Measurements from ENCODE around the gene NPIPB13. TPM values are rescaled to one million over a fixed set of nuclear protein-coding genes. Genes with fewer than 3 reads are reported as not detected.
"Not testable (repeated sequence)": the region's sequence is repeated elsewhere in the genome, so short reads cannot be mapped to it uniquely, and the experiment has no call there.

The NPIPB13 gene
- polyA plus RNA-seq, 1 of the 3 experiments (the other 2 are of a cell fraction): 5.3 TPM

DNA sequence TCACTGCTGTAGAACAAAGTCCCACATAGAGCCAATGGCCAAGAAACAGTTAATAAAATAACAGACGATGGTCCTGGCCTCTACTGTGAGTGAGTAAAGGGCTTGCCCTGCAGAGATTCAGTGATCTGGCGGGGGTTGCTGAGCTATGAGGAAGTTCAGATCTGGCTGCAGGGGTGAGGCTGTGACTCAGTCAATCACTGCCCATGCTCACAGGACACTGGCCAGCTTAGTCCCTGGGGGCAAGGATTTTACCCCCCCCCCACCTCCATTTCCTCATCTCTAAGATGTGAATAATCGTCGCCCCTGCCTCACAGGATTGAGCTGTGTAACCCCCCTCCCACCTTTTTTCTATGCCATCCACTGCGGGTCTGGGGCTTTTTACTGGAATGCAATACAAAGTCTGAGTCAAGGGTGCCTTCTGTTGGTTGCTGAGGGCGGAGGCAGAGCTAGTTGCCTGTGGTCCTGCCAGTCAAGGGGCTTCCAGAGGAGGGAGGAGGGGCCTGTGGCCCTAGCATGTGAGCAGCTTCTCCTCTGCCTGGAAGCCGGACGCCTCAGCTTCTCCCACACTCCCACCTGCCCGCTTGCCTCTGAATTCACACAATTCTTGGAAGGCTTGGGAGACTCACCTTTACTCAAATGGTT, 41.1 kb downstream of the NPIPB13 start:
- H3K4me3 ChIP-seq (ENCODE audit: low read depth in 2 of 2, low read length in 1 of 2); H3K79me2 ChIP-seq (ENCODE audit: insufficient read depth); H3F3A ChIP-seq (replicated peaks; ENCODE audit: insufficient read depth); H3K4me2 ChIP-seq; CTCF ChIA-PET; H3K4me1 ChIP-seq (ENCODE audit: control insufficient read depth in 1 of 2, insufficient read depth in 2 of 2, low read depth in 1 of 2, low read length in 1 of 2); H3K9me3 ChIP-seq; H3K9ac ChIP-seq; H3K27me3 ChIP-seq (ENCODE audit: insufficient read depth); H4K20me1 ChIP-seq (ENCODE audit: insufficient read depth); H3K36me3 ChIP-seq (replicated peaks in 1 of 2; ENCODE audit: control insufficient read depth in 1 of 2, insufficient read depth in 2 of 2, low read length in 1 of 2); H3K27ac ChIP-seq (ENCODE audit: low read depth in 2 of 2, low read length in 1 of 2); DNase-seq; H2AFZ ChIP-seq (ENCODE audit: low read depth); H3K9me2 ChIP-seq: not testable (repeated sequence)
- POLR2A ChIA-PET: interaction anchor here (0.6 kb wide), 1 partner anchor 144 kb away, joined by 3 read pairs; no protein-coding TSS in a partner anchor
- 17% methylated on average over 2 of the region's 9 CpGs for WGBS (ENCODE audit: low lambda C conversion rate)

DNA sequence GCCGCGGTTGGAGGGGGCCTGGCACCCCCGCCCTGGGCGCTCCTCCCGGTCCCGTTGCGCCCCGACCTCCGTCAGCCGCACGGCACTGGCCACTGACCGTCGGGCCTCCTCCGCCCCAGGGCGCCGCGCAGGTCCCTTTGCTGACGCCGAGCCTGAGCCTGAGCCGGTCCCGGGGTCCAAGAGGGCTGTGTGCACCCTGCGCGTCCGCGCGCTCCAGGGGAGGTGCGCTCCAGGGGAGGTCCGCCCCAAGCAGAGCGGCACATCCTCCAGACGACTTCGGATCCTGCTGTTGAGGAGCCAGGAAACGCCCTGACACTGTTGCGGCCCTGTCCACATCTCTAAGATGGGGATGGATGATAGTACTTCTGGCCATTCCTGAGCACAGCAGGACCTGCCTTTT, 42.0 kb downstream of the NPIPB13 start:
- H3K79me2 ChIP-seq (ENCODE audit: insufficient read depth); H3K4me1 ChIP-seq (ENCODE audit: control insufficient read depth in 1 of 2, insufficient read depth in 2 of 2, low read depth in 1 of 2, low read length in 1 of 2); H3K27me3 ChIP-seq (ENCODE audit: insufficient read depth); H3K9me3 ChIP-seq; H4K20me1 ChIP-seq (ENCODE audit: insufficient read depth); H3K9me2 ChIP-seq; H3K27ac ChIP-seq (ENCODE audit: low read depth in 2 of 2, low read length in 1 of 2); H3K9ac ChIP-seq; H3K4me2 ChIP-seq; CTCF ChIA-PET; H3F3A ChIP-seq (replicated peaks; ENCODE audit: insufficient read depth); H2AFZ ChIP-seq (ENCODE audit: low read depth); POLR2A ChIA-PET; DNase-seq; H3K36me3 ChIP-seq (replicated peaks in 1 of 2; ENCODE audit: control insufficient read depth in 1 of 2, insufficient read depth in 2 of 2, low read length in 1 of 2): not testable (repeated sequence)
- peak overlapping the region in 1 of 2 experiments; percentile 50; a peak in 1 of 4 replicates for H3K4me3 ChIP-seq (ENCODE audit: low read depth in 2 of 2, low read length in 1 of 2)
- WGBS (ENCODE audit: low lambda C conversion rate): no CpG with 5 or more reads among the region's 33 CpGs

DNA sequence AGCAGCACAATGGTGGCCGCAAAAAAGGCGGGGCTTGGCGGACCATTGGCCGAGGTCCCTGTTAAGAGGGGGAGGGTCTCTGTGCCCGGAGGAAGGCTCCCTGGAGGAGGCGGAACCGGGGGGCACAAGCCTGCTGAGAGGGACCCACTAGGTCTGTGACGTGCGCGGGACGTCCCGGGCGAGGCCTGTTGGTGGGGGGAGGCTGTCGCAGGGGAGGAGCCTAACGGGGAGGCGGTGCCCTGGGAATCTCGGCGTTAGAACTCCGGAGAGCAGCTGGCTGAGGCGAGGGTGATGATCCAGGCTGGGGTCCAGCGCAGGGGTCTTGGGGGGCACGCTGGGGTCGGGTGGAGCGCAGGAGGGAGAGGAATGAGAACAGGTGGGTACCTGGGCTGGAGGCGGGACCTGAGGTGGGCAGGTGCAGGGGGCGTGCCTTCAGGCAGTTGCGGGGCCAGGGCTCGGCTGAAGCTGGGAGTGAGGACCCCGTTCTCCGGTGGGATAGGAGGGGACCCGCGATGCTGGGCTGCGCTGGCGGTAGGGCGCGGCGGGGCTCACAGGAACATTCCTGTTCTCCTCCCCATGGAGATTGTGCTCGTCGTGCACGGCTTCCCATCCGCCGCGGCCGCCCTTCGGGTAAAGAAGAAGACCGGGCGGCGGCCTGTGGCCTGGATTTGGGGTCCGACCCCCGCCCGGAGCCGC, 42.6 kb downstream of the NPIPB13 start:
- H4K20me1 ChIP-seq (ENCODE audit: insufficient read depth); H3K9me2 ChIP-seq; POLR2A ChIA-PET; H3K36me3 ChIP-seq (replicated peaks in 1 of 2; ENCODE audit: control insufficient read depth in 1 of 2, insufficient read depth in 2 of 2, low read length in 1 of 2); CTCF ChIA-PET; H3K79me2 ChIP-seq (ENCODE audit: insufficient read depth); H3K4me1 ChIP-seq (ENCODE audit: control insufficient read depth in 1 of 2, insufficient read depth in 2 of 2, low read depth in 1 of 2, low read length in 1 of 2); H3F3A ChIP-seq (replicated peaks; ENCODE audit: insufficient read depth); DNase-seq; H3K9me3 ChIP-seq; H3K27me3 ChIP-seq (ENCODE audit: insufficient read depth); H2AFZ ChIP-seq (ENCODE audit: low read depth); H3K9ac ChIP-seq; H3K27ac ChIP-seq (ENCODE audit: low read depth in 2 of 2, low read length in 1 of 2): not testable (repeated sequence)
- H3K4me3 ChIP-seq (ENCODE audit: low read depth in 2 of 2, low read length in 1 of 2): peak overlapping the region in 1 of 2 experiments; percentile 50; a peak in 2 of 4 replicates
- H3K4me2 ChIP-seq: peak overlapping the region; percentile 73
- WGBS (ENCODE audit: low lambda C conversion rate): 0% methylated on average over 6 of the region's 52 CpGs

DNA sequence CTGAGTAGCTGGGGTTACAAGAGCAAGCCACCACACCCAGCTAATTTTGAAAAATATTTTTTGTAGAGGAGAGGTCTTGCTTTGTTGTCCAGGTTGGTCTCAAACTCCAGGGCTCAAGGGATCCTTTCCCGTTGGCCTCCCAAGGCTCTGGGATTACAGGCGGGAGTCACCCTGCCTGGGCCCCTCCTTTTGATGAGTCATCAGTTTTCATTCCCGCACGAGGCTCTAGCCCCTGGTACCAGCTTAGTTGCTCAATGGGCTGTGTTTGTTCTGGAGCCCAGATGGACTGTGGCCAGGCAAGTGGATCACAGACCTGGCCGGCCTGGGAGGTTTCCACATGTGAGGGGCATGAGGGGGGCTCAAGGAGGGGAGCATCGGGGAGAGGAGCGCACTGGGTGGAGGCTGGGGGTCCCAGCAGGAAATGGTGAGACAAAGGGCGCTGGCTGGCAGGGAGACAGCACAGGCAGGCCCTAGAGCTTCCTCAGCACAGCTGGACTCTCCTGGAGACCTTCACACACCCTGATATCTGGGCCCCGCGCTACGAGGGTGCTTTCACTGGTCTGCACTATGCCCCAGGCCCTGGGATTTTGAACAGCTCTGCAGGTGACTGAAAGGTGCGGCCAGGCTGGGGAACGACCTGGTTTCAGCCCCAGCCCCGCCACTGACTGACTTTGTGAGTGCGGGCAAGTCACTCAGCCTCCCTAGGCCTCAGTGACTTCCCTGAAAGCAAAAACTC, 48.5 kb downstream of the NPIPB13 start:
- H3F3A ChIP-seq (replicated peaks; ENCODE audit: insufficient read depth); H2AFZ ChIP-seq (ENCODE audit: low read depth); H4K20me1 ChIP-seq (ENCODE audit: insufficient read depth); H3K9ac ChIP-seq; H3K9me2 ChIP-seq; H3K4me2 ChIP-seq; H3K79me2 ChIP-seq (ENCODE audit: insufficient read depth); DNase-seq; H3K4me1 ChIP-seq (ENCODE audit: control insufficient read depth in 1 of 2, insufficient read depth in 2 of 2, low read depth in 1 of 2, low read length in 1 of 2); CTCF ChIA-PET; H3K4me3 ChIP-seq (ENCODE audit: low read depth in 2 of 2, low read length in 1 of 2); H3K27me3 ChIP-seq (ENCODE audit: insufficient read depth); H3K36me3 ChIP-seq (replicated peaks in 1 of 2; ENCODE audit: control insufficient read depth in 1 of 2, insufficient read depth in 2 of 2, low read length in 1 of 2); H3K27ac ChIP-seq (ENCODE audit: low read depth in 2 of 2, low read length in 1 of 2); POLR2A ChIA-PET; H3K9me3 ChIP-seq: not testable (repeated sequence)
- WGBS (ENCODE audit: low lambda C conversion rate): no CpG with 5 or more reads among the region's 15 CpGs

DNA sequence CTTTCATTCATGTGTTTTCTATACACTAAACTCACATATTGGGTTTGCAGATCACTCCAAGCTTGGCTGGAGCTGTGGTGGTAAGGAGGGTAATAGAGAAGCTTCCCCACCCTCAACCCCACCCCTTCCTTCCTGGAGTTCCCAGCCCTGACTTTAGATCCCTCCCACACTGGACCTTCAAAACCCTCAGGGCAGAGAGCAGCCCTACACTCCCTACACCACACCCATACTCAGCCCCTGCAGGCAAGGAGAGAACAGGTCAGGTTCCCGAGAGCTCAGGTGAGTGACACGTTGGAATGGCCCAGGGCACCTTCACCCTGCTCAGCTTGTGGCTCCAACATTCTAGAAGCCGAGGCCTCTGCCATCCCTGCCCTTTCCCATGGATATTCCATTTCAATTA, 49.2 kb downstream of the NPIPB13 start, which contains the start of gene SULT1A3:
Gene SULT1A3, plus strand, starts transcription at position 207 of the 400 bp plus-strand sequence. CDS start 1,474 bp downstream, outside the sequence.
- DNase-seq; H3K36me3 ChIP-seq (replicated peaks in 1 of 2; ENCODE audit: control insufficient read depth in 1 of 2, insufficient read depth in 2 of 2, low read length in 1 of 2): not testable (repeated sequence)

More for the DNA sequence above, 49.2 kb downstream of the NPIPB13 start, which contains the start of gene SULT1A3:
- H3K9ac ChIP-seq; CTCF ChIA-PET; H3K27me3 ChIP-seq (ENCODE audit: insufficient read depth); H3K4me2 ChIP-seq; H3K27ac ChIP-seq (ENCODE audit: low read depth in 2 of 2, low read length in 1 of 2); H3F3A ChIP-seq (replicated peaks; ENCODE audit: insufficient read depth); H3K4me3 ChIP-seq (ENCODE audit: low read depth in 2 of 2, low read length in 1 of 2); H3K4me1 ChIP-seq (ENCODE audit: control insufficient read depth in 1 of 2, insufficient read depth in 2 of 2, low read depth in 1 of 2, low read length in 1 of 2); H4K20me1 ChIP-seq (ENCODE audit: insufficient read depth); H3K9me2 ChIP-seq; POLR2A ChIA-PET; H3K9me3 ChIP-seq; H2AFZ ChIP-seq (ENCODE audit: low read depth); H3K79me2 ChIP-seq (ENCODE audit: insufficient read depth): not testable (repeated sequence)
- WGBS (ENCODE audit: low lambda C conversion rate): no CpG with 5 or more reads among the region's 3 CpGs
